NCI-H82 treated with DMSO at 0.1 percent for 48 hours (cell line): ENCODE data around the gene HOXB4.

ENCODE experiments used
- DNase-seq: peaks from one replicate; lab custom pipeline; 2025; ENCODE audit not compliant: unreplicated experiment; lab: John Stamatoyannopoulos, UW

The HOXB4 gene

GRCh38 chr17:48577946-48578615, at the start of gene HOXB4:
Gene HOXB4 (minus strand): TSS chr17:48578350. CDS start chr17:48578319, 31 bp downstream.
- no peak for DNase-seq

DNA sequence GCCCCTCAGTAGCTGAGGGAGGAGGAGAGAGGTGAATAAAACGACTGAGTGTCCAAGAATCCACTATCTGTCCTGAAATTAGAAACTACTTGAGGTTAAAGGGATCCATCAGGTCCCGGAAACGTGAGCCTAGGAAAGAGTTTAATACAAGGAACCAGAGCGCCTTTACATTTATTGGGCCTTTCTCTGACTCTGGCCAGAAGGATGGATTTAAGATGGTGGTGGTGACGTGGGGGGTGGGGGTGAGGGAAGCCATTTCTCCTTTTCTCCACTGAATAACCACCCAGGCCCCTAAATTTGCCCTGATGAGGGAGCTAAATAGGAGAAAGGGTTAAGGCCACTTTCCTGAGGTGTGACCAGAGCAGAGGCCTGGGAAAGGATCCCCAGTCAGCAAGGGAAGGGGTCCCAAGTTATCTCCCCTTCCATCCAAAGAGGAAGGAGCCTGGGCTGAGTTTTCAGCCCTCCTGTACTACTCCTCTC, 49.0 kb upstream of the HOXB4 start:
- no peak for DNase-seq

GRCh38 chr17:48626245-48627117, 48.3 kb upstream of the HOXB4 start, which contains the start of gene HOXB9:
Gene HOXB9 (minus strand): TSS chr17:48626358. CDS start chr17:48626269, 89 bp downstream.
- no peak for DNase-seq

DNA sequence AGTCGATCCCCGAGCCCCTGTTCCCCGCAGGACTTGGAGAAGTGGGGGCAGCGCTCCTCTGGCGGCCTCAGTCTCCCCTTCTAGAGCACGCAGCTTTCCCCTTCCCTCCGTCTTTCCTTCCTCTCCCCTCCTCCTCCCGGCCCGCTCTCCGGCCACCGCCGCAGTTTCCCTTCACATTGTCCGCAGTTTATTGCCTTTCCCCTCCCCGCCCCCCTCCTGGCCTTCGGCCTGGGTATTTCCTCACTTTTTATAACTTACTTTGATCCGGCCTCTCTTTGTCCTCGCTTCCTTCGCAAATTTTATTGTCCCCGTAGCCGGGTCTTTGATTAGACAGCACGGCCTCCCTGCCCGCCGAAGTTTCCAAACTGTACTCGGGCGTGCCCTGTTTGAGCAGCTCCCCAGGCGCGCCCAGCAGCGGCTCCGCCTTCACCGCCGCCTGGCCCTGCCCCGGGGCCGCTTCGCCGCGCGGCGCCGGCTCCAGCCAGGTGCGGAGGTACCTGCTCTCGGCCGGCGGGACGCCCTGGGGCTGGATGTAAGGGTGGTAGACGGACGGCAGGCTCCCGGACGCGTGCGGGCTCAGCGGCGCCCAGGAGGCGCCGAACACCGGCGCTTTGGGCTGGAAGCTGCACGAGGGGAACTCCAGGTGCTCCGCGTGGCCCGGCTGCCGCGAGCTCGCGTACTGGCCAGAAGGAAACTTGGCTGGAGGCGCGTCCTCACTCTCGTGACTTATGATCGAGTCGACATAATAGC, 47.5 kb upstream of the HOXB4 start:
- no peak for DNase-seq

GRCh38 chr17:48624544-48625494, 46.7 kb upstream of the HOXB4 start:
- no peak for DNase-seq

GRCh38 chr17:48624118-48624517, 46.0 kb upstream of the HOXB4 start:
- no peak for DNase-seq

DNA sequence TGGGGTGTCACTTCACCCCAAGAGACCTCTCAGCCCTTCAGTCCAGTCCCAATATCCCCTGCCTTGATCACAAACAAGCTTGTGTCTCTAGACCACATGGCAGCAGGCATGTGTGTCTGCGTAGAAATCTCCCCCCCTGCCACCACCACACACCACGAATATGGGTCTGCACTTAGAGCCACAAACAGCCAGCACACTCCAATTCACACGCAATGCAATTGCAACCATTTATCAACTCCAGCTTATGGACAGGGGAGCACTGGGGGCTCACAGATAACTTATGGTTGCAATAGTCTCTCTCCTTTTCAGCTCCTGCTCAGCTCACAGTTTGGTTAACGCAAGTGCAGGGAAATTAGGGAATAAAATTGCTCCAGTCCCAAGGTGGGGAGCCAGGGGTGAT, 45.4 kb upstream of the HOXB4 start:
- DNase-seq, result no peak

GRCh38 chr17:48622857-48623256, 44.7 kb upstream of the HOXB4 start:
- DNase-seq, result no peak

DNA sequence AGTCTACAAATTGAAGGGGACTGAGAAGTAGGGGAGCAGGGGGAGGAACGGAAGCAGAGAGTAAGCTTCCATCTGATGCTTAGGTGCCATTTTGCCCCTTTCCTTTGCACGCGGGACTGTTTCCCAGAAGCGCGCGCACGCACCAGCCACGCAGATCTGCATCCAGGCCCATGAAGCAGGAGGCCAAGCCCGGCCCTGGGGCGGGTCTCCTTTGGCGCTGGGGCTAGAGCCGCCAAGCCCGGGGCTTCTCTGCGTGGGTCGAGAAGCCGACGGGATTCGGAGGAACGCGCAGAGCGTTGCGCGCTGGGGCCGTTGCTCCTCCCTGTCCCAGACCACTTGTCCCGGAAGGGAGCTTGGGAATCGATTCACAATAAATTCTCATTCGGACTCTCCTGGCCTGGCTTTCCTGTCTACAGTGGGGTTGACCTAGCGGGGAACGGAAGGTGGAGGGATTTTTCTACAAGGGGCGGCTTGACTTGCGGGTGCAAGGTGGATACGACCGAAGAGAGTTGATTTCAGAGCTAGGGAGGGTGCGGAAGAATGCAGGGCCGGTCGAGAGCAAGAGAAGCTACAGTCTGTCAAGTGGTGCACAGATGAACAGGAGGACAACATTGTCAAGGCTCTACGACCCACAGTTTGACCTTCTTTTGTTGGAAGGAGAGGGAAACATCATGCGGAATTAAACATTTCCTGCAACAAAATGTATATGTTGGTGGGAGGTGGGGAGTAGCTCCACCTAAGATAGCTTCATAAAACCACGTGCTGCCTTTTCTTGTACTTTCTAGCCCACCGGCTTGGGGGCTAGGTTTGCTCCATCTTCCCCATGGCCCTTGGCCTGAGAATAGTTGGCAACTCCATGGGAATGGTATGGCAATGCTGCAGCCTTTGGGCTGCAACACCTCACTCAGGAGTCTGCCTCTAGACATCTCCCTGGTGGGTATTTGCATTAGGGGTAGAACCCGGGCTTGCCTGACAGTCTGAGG, 43.6 kb upstream of the HOXB4 start:
- no peak for DNase-seq

DNA sequence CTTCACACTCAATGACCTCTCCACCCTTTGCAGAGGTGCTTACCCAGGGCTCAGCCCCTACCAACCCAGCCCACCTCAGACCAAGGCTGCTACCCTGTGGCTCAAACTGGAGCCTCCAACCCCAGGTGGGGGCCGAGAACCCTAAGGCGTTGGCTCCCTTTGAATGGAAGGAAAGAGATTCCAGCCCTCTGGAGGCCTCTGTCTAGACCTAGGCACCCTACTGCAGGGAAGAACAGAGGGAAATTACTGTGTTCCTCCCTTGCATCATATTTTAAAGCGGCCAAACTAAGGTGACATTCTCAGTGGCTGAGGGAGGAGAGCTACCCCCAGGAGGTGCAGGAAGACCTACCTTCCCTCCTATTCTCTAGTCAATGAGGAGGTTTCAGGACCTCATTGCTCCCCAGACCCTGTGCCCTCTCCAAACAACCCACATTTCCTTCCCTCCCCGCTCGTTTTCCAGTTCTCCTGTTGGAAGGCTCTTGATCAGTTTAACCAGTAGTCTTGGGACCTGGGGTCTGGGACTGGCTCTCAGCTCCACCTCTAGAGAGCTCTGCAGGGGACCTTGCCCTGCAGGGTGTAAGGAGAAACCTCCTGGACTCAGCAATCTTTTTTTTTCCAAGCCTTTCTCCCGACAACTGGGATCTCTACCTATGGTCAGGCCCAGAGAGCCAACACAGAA, 42.5 kb upstream of the HOXB4 start:
- DNase-seq, result no peak

DNA sequence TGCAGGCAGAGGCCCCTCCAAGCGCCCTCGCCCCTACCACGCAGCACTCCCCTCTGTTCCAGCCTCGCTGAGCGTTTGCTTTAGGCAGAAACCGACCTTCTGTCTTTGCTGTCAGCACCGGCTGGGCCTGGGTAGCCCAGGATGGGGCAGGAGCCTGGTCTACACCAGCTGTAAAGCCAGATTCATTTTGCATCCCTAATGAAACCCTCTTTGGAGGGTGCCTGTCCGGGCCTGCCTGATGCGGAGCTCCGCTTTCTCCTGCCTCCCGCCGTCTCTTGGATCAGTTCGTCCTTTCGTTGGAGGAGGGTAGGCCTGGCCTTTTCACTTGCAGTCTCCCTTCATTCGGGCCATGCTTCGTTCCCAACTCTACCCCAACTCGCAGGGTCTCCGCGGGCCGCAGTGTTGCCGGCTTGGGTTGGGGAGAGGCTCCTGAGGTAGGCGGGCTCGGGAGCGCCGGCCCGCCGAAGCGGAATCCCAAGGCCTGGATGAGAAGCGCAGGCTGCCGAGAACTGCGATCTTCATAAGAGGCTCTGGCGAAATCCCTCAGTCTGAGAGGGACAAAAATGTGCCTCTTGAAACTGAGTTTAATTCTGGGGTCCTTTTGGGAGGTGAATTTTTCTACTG, 41.8 kb upstream of the HOXB4 start:
- DNase-seq, result no peak

DNA sequence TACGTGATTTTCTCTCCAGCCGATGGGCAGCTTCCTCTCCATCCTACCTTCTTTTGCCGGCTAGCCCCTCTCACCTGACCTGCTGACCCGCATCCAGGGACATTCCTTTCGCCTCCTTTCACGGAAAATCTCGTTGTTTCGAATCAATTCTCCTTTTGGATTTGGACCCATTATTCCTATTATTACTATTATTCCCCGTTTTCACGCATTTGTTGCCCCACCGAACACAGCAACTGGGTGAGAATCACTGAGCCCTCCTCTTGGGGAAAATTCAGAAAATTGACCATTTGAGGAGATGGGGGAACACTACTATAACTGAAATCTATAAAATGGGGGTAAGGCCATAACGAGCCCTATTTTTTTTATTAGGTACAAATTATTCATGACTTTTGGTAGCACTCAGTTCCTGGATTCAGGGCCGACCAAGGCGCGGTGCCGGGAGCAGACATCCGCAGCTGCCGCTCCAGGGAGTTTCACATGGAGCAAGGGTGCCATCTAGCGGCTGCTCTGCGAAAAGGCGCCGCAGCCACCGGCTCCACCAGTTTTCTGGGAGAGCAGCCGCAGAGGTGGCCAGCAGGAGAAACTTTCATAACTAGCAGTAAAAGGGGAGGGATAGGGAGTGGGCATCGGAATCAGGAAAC, 40.2 kb upstream of the HOXB4 start:
- DNase-seq, result peak; percentile 30

DNA sequence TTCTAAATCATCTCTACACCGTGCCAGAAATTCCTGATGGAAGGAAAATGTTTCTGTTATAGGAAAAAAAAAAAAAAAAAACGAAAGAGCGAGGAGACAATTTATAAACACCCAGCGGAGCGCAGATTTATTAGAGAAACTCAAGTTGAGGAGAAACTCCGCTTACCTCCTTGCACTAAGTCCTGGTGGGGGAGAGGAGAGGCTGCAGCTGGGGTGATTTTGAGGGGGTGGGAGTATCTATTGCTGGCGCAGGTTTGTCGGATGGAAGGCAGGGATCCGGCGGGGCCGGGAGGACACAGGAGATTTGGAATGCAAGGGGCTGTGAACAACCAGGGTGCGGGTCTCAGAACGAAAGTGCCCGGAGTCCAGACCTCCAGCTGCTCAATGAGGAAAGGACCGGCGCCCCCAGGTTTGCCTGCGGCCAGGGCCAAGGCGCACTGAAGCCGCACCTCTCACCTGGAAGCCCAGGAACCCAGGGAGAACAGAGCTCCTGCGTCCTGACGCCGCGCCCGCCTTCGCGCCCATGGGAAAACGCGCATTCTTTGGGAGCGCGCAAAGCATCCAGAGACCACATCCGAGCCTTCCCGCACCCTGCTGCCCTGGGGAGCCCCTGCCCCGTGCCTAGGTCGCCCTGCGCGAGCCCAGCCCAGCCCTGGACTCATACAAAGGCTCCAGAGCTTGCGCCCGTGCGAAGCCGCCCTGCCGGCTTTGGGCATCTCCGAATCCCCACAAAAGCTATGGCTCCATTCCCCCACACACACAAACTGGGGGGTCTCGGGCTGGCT, 39.5 kb upstream of the HOXB4 start:
- no peak for DNase-seq

GRCh38 chr17:48616717-48617470, 38.7 kb upstream of the HOXB4 start:
- DNase-seq, result no peak

- no peak for DNase-seq
These were observed 38.0 kb upstream of the HOXB4 start for GRCh38 chr17:48615963-48616716.
